Gastrocnemius medialis (tissue), 4 donors: ENCODE results near the gene ANKS4B. TPM values are rescaled to one million over a fixed set of nuclear protein-coding genes. Genes with fewer than 3 reads are reported as not detected.

Source experiments
- ATAC-seq, 2 donors: fragments of 150-250 bp; one replicate each; pipeline ENCODE4 v1.9.1; 2016
- DNase-seq, 2 donors: peaks; one replicate each; pipeline ENCODE4 v3.0.0-alpha.2; 2019
- H3K27ac ChIP-seq, 4 donors: fragments of 200-600 bp; sonication (generic); 1 replicate in 1 of 4; 2 replicates in 3 of 4; pipeline ENCODE4 v1.5.1; 2016 to 2018; ENCODE audit warnings: mild to moderate bottlenecking in 2 of 4, moderate library complexity in 1 of 4
- H3K27me3 ChIP-seq, 3 donors: fragments of 200-600 bp; sonication (generic) in 2 of 3; 1 replicate in 1 of 3; 2 replicates in 2 of 3; pipeline versions ENCODE4 v1.5.1 to v1.6.0; 2016 to 2019; ENCODE audit warnings: mild to moderate bottlenecking in 1 of 3, moderate library complexity in 1 of 3
- H3K36me3 ChIP-seq, 2 donors: fragments of 200-600 bp; sonication (generic) in 1 of 2; one replicate each; pipeline ENCODE4 v1.5.1; 2017 to 2018
- H3K4me1 ChIP-seq, 2 donors: fragments of 200-600 bp; sonication (generic) in 1 of 2; one replicate each; pipeline ENCODE4 v1.5.1; 2016 to 2017; ENCODE audit warnings: mild to moderate bottlenecking in 2 of 2
- H3K4me3 ChIP-seq, 4 donors: fragments of 200-600 bp; sonication (generic) in 3 of 4; 1 replicate in 1 of 4; 2 replicates in 3 of 4; pipeline ENCODE4 v1.5.1; 2016 to 2019; ENCODE audit warnings: mild to moderate bottlenecking in 2 of 4
- H3K9me3 ChIP-seq, 3 donors: fragments of 200-600 bp; sonication (generic) in 2 of 3; 1 replicate in 1 of 3; 2 replicates in 2 of 3; pipeline ENCODE4 v1.5.1; 2016 to 2019
- POLR2A ChIP-seq, 2 donors: fragments of 450-650 bp; IDR thresholded peaks; one replicate each; pipeline ENCODE4 v1.6.1; 2017; ENCODE audit warnings: antibody characterized with exemption in 2 of 2, mild to moderate bottlenecking in 2 of 2, moderate library complexity in 2 of 2
- in situ Hi-C, 4 donors: fragments of 200-750 bp; cut with MboI; loops; one replicate each; pipeline versions ENCODE4 v1.15.0 to v1.8.0; 2017; ENCODE audit warnings: low sequenced_read_pairs in 4 of 4
- intact Hi-C: fragments of 100-400 bp; cut with DNase I; formaldehyde crosslinking; loops from one replicate; pipeline ENCODE4 v1.15.1; 2023; ENCODE audit warnings: low total_unique reads
- total RNA-seq, 4 donors: library from RNA; depleted of rRNA; stranded (reverse); fragments of >200 nt; gene quantifications; one replicate each; pipeline versions ENCODE4 v1.1.0 to v1.2.3, GENCODE V29; 2016
- TF ChIP-seq, protein P1 (sequence below), 5 experiments: fragments of 450-650 bp in 3 of 5; fragments of 200-600 bp in 2 of 5; sonication (generic) in 2 of 5; IDR thresholded peaks in 4 of 5; conservative IDR thresholded peaks in 1 of 5; 1 replicate in 4 of 5; 2 replicates in 1 of 5; pipeline ENCODE4 v1.5.1; 2016 to 2019; ENCODE audit warnings: antibody characterized with exemption in 5 of 5, mild to moderate bottlenecking in 3 of 5, moderate library complexity in 3 of 5

Gene ANKS4B
- total RNA-seq, 4 donors from 2014 or later, result 0.04 to 0.10 TPM; not detected in 2

DNA sequence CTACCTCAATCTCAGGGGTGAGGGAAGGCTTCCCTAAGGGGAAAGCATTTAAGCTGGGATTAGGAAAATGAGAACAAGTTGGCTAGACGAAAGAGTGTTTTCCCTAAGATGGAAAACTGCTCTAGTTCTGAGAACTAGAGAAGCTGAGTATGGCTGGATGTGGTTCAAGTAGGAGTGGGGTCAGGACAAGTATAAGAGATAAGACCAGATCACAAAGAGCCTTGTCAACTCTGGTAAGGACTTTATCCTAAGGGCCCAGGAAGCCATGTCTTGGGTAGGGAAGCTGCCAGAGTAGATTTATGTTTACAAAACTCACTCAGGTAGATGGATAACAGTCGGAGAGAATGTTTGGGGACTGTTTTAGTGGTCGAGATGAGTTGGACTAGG is 1.7 kb downstream of the ANKS4B start:
- H3K36me3 ChIP-seq, result no peaks in the 10 kb centered on the region
- in situ Hi-C loops, result no loop called here
- no peaks in the 10 kb centered on the region for H3K4me1 ChIP-seq
- H3K9me3 ChIP-seq, result no peaks in the 10 kb centered on the region
- H3K27me3 ChIP-seq, result peaks cover 0 to 17% (median 3%) of the 10 kb centered on the region in 3 donors
- no peak overlapping the region for H3K27ac ChIP-seq
- ATAC-seq (no peak), DNase-seq (no peak)
- TF ChIP-seq, protein P1, sequence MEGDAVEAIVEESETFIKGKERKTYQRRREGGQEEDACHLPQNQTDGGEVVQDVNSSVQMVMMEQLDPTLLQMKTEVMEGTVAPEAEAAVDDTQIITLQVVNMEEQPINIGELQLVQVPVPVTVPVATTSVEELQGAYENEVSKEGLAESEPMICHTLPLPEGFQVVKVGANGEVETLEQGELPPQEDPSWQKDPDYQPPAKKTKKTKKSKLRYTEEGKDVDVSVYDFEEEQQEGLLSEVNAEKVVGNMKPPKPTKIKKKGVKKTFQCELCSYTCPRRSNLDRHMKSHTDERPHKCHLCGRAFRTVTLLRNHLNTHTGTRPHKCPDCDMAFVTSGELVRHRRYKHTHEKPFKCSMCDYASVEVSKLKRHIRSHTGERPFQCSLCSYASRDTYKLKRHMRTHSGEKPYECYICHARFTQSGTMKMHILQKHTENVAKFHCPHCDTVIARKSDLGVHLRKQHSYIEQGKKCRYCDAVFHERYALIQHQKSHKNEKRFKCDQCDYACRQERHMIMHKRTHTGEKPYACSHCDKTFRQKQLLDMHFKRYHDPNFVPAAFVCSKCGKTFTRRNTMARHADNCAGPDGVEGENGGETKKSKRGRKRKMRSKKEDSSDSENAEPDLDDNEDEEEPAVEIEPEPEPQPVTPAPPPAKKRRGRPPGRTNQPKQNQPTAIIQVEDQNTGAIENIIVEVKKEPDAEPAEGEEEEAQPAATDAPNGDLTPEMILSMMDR (IDR thresholded peaks at IDR 0.05 in 4 of 5, conservative IDR thresholded peaks at IDR 0.05 in 1 of 5), result no peak
- no peak for TF ChIP-seq POLR2A (IDR thresholded peaks at IDR 0.05)
- intact Hi-C loops, result no loop called here
- H3K4me3 ChIP-seq, result no peak overlapping the region

DNA sequence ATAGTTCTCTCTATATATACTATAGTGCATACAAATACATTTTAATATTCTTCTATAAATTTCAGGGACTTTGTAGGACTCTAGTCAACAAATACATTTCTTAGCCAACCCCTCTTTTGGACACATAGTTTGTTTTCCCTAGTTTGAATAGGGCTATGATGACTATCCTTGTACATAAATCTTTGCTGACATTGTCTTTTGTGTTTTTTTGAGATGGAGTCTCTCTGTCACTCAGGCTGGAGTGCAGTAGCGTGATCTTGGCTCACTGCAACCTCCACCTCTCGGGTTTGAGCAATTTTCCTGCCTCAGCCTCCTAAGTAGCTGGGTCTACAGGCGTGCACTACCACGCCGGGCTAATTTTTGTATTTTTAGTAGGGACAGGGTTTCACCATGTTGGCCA is 3.3 kb downstream of the ANKS4B start:
- TF ChIP-seq, protein P1 (IDR thresholded peaks at IDR 0.05 in 4 of 5, conservative IDR thresholded peaks at IDR 0.05 in 1 of 5), result no peak
- no peak for TF ChIP-seq POLR2A (IDR thresholded peaks at IDR 0.05)
- Histone ChIP-seq H3K4me1 (no peaks in the 10 kb centered on the region), H3K27ac (no peak overlapping the region), H3K4me3 (no peak overlapping the region), H3K36me3 (no peaks in the 10 kb centered on the region), H3K9me3 (no peaks in the 10 kb centered on the region), H3K27me3 (peaks cover 0 to 13% (median 3%) of the 10 kb centered on the region in 3 donors)
- DNase-seq, result no peak
- intact Hi-C loops, result no loop called here
- ATAC-seq, result no peak
- in situ Hi-C loops, result no loop called here

DNA sequence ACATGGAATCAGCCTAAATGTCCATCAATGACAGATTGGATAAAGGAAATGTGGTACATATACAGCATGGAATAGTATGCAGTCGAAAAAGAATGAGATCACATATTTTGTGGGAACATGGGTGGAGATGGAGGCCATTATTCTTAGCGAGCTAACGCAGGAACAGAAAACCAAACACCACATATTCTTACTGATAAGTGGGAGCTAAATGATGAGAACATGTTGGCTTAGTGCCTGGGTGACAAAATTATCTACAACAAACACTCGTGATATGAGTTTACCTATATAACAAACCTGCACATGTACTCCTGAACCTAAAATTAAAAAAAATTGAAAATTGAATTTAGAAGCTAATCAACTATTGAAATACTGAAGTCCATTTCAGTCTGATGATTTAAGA is 6.1 kb downstream of the ANKS4B start:
- Histone ChIP-seq H3K4me3 (no peak overlapping the region), H3K27ac (no peak overlapping the region), H3K36me3 (no peaks in the 10 kb centered on the region), H3K27me3 (no peaks in the 10 kb centered on the region), H3K4me1 (no peaks in the 10 kb centered on the region), H3K9me3 (no peaks in the 10 kb centered on the region)
- intact Hi-C loops, result no loop called here
- in situ Hi-C loops, result no loop called here
- TF ChIP-seq, protein P1 (IDR thresholded peaks at IDR 0.05 in 4 of 5, conservative IDR thresholded peaks at IDR 0.05 in 1 of 5), result no peak
- TF ChIP-seq POLR2A (IDR thresholded peaks at IDR 0.05), result no peak
- DNase-seq (no peak), ATAC-seq (no peak)

DNA sequence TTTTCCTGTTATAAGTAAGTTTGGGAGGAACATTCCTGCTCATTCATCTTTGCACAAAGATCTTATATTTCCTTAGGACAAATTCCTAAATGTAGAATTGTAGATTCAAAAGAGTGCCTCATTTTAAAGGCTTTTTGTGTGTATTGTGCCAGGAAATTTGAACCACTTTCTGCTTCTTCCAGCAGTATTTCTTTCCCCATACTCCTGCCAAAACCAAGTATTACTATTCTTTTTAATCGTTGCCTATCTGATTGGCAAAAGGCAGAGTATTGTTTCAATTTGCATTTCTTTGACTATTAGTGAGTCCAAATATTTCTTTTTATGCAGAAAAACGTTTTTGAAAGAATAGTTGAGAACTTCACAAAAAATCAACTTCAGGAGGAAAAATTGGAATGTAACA is 9.3 kb downstream of the ANKS4B start:
- no peak for ATAC-seq
- intact Hi-C loops, result no loop called here

More for the DNA sequence above, 9.3 kb downstream of the ANKS4B start:
- Histone ChIP-seq H3K27ac (no peak overlapping the region), H3K4me1 (no peaks in the 10 kb centered on the region), H3K9me3 (no peaks in the 10 kb centered on the region), H3K27me3 (no peaks in the 10 kb centered on the region), H3K36me3 (no peaks in the 10 kb centered on the region), H3K4me3 (no peak overlapping the region)
- in situ Hi-C loops, result no loop called here
- no peak for TF ChIP-seq POLR2A (IDR thresholded peaks at IDR 0.05)
- TF ChIP-seq, protein P1 (IDR thresholded peaks at IDR 0.05 in 4 of 5, conservative IDR thresholded peaks at IDR 0.05 in 1 of 5), result no peak
- DNase-seq, result no peak
